Astrocyte (in vitro differentiated cells and primary cell): ENCODE measurements around the gene DPP8. TPM values are rescaled to one million over a fixed set of nuclear protein-coding genes. Genes with fewer than 3 reads are reported as not detected.

Experiments used
- DNase-seq: peaks from one replicate; pipeline ENCODE4 v3.0.0-alpha.2; 2010; ENCODE audit warnings: low read depth
- FAIRE-seq: peaks from 2 replicates; lab custom pipeline; 2011; peaks lifted over from hg19 to GRCh38; lab: Jason Lieb, UNC
- H2AFZ ChIP-seq: 2 replicates; pipeline ENCODE4 v1.6.0; 2012; ENCODE audit warnings: low read depth, low read length, inconsistent platforms
- H3K27ac ChIP-seq: 2 replicates; pipeline ENCODE4 v1.5.1; 2011; ENCODE audit warnings: low read depth, low read length, inconsistent platforms
- H3K27me3 ChIP-seq: 2 replicates; pipeline ENCODE4 v1.6.0; 2011; ENCODE audit warnings: low read length, inconsistent platforms; ENCODE audit not compliant: insufficient read depth
- H3K36me3 ChIP-seq: 2 replicates; pipeline ENCODE4 v1.5.1; 2011; ENCODE audit warnings: low read length, inconsistent platforms; ENCODE audit not compliant: insufficient read depth
- H3K4me1 ChIP-seq: 2 replicates; pipeline ENCODE4 v1.5.1; 2011; ENCODE audit warnings: low read length, inconsistent platforms; ENCODE audit not compliant: insufficient read depth
- H3K4me2 ChIP-seq: 2 replicates; pipeline ENCODE4 v1.6.0; 2012; ENCODE audit warnings: low read length, inconsistent platforms
- H3K4me3 ChIP-seq: 2 replicates; pipeline ENCODE4 v1.5.1; 2011; ENCODE audit warnings: low read depth, mild to moderate bottlenecking, low read length, inconsistent platforms; ENCODE audit not compliant: insufficient read depth
- H3K79me2 ChIP-seq: 2 replicates; pipeline ENCODE4 v1.6.0; 2012; ENCODE audit warnings: mild to moderate bottlenecking, low read length, inconsistent platforms; ENCODE audit not compliant: insufficient read depth
- H3K9ac ChIP-seq: 2 replicates; pipeline ENCODE4 v1.6.0; 2012; ENCODE audit warnings: mild to moderate bottlenecking, low read length, inconsistent platforms
- H3K9me3 ChIP-seq: 2 replicates; pipeline ENCODE4 v1.5.1; 2012; ENCODE audit warnings: low read depth, mild to moderate bottlenecking, low read length, inconsistent platforms; ENCODE audit not compliant: insufficient read depth
- H4K20me1 ChIP-seq: 2 replicates; pipeline ENCODE4 v1.6.0; 2012; ENCODE audit warnings: low read length, inconsistent platforms; ENCODE audit not compliant: insufficient read depth
- H3K27ac Mint-ChIP-seq: one replicate; pipeline ENCODE4 v1.8.0; 2021; ENCODE audit warnings: mild to moderate bottlenecking, mixed read lengths; ENCODE audit not compliant: unreplicated experiment
- H3K27me3 Mint-ChIP-seq: one replicate; pipeline ENCODE4 v1.8.0; 2021; ENCODE audit warnings: low read depth, mixed read lengths; ENCODE audit not compliant: unreplicated experiment
- H3K36me3 Mint-ChIP-seq: one replicate; pipeline ENCODE4 v1.8.0; 2021; ENCODE audit warnings: low read depth, mixed read lengths; ENCODE audit not compliant: unreplicated experiment
- H3K4me1 Mint-ChIP-seq: one replicate; pipeline ENCODE4 v1.8.0; 2021; ENCODE audit warnings: low read depth, mixed read lengths; ENCODE audit not compliant: unreplicated experiment
- H3K4me3 Mint-ChIP-seq: one replicate; pipeline ENCODE4 v1.8.0; 2021; ENCODE audit warnings: mild to moderate bottlenecking, moderate library complexity, mixed read lengths; ENCODE audit not compliant: unreplicated experiment
- H3K9me3 Mint-ChIP-seq: one replicate; pipeline ENCODE4 v1.8.0; 2021; ENCODE audit warnings: mild to moderate bottlenecking, mixed read lengths; ENCODE audit not compliant: unreplicated experiment
- EZH2 ChIP-seq: IDR thresholded peaks from 2 replicates; pipeline ENCODE4 v1.6.1; 2012; ENCODE audit warnings: mild to moderate bottlenecking, low read length, inconsistent platforms; ENCODE audit not compliant: insufficient read depth
- total RNA-seq: library from RNA; stranded (reverse); gene quantifications from 2 replicates; pipeline ENCODE4 v1.2.1, GENCODE V29; 2021
- TF ChIP-seq, protein P1 (sequence below): IDR thresholded peaks from 2 replicates; pipeline ENCODE4 v1.5.1; 2011; ENCODE audit warnings: low read depth, mild to moderate bottlenecking, inconsistent platforms, low read length, moderate library complexity; ENCODE audit not compliant: insufficient read depth

The DPP8 gene
- total RNA-seq, 1 donor from 2014 or later, result 29.5 TPM

DNA sequence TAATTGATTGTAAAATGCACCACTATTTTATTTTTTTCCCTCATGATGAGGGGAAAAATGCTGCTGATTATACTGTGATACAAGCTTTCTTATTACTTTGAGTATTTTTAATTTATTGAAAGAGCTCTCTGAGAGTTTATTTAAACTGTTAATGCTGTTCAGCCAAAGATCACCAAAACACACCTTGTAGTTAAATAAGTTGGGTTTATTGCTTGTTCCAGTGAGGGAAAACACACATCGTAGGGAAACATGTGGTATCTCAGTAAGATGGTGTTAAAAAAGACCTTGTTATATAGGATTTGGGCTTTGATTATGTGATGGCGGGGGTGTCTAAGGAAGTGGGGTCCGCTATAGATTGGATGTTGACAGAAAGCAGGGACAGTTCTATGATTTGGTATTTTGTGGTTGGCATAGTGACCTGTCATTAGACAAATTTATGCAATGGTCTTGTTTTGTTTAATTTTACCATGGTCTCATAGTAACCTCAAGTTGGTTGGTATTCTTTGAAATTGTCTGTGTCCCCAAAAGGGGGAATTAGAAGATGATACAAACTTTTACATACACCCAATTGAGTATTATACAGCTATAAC is 23.8 kb upstream of the DPP8 start:
- Histone ChIP-seq H3K27ac (no peak overlapping the region), H3K4me2 (no peak overlapping the region), H3K9ac (no peak overlapping the region), H3K4me3 (no peak overlapping the region), H3K9me3 (no peaks in the 10 kb centered on the region), H3K27me3 (no peaks in the 10 kb centered on the region), H4K20me1 (peaks cover 59% of the 10 kb centered on the region), H2AFZ (no peak overlapping the region), H3K79me2 (peaks cover 87% of the 10 kb centered on the region), H3K36me3 (no peaks in the 10 kb centered on the region), H3K4me1 (no peaks in the 10 kb centered on the region)
- TF ChIP-seq, protein P1, sequence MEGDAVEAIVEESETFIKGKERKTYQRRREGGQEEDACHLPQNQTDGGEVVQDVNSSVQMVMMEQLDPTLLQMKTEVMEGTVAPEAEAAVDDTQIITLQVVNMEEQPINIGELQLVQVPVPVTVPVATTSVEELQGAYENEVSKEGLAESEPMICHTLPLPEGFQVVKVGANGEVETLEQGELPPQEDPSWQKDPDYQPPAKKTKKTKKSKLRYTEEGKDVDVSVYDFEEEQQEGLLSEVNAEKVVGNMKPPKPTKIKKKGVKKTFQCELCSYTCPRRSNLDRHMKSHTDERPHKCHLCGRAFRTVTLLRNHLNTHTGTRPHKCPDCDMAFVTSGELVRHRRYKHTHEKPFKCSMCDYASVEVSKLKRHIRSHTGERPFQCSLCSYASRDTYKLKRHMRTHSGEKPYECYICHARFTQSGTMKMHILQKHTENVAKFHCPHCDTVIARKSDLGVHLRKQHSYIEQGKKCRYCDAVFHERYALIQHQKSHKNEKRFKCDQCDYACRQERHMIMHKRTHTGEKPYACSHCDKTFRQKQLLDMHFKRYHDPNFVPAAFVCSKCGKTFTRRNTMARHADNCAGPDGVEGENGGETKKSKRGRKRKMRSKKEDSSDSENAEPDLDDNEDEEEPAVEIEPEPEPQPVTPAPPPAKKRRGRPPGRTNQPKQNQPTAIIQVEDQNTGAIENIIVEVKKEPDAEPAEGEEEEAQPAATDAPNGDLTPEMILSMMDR, result no peak
- TF ChIP-seq EZH2, result no peak
- Mint-ChIP-seq H3K9me3 (no peaks in the 10 kb centered on the region), H3K27me3 (no peaks in the 10 kb centered on the region), H3K36me3 (peaks cover 6% of the 10 kb centered on the region), H3K4me3 (no peak overlapping the region), H3K27ac (no peak overlapping the region), H3K4me1 (no peaks in the 10 kb centered on the region)
- DNase-seq (no peak), FAIRE-seq (no peak)

DNA sequence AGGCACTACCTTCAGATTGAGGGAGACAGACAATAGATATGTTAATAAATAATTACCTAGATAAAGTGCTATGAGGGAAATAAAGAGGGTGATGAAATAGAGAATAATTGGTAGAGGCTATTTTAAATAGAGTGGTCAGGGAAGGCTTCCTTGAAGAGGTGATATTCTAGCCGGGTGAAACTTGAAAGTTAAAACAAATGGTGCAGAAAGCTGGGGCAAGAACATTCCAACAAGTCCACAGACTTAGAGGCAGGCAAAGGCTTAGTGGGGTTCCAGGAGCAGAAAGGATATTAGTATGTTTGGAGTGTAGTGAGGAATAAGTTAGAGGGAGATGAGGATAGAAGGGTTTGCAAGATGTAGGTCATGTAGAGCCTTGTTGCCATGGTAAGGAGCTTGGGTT is 22.8 kb upstream of the DPP8 start:
- no peak for FAIRE-seq
- Histone ChIP-seq H3K4me1 (no peaks in the 10 kb centered on the region), H3K4me3 (no peak overlapping the region), H3K9ac (no peak overlapping the region), H3K36me3 (peaks cover 2% of the 10 kb centered on the region), H2AFZ (no peak overlapping the region), H4K20me1 (peaks cover 62% of the 10 kb centered on the region), H3K4me2 (no peak overlapping the region), H3K9me3 (no peaks in the 10 kb centered on the region), H3K79me2 (peaks cover 90% of the 10 kb centered on the region), H3K27ac (no peak overlapping the region), H3K27me3 (no peaks in the 10 kb centered on the region)
- Mint-ChIP-seq H3K4me1 (peaks cover 4% of the 10 kb centered on the region), H3K27ac (no peak overlapping the region), H3K4me3 (no peak overlapping the region), H3K27me3 (no peaks in the 10 kb centered on the region), H3K36me3 (peaks cover 6% of the 10 kb centered on the region), H3K9me3 (no peaks in the 10 kb centered on the region)
- TF ChIP-seq, protein P1, result no peak
- TF ChIP-seq EZH2, result no peak
- no peak for DNase-seq

DNA sequence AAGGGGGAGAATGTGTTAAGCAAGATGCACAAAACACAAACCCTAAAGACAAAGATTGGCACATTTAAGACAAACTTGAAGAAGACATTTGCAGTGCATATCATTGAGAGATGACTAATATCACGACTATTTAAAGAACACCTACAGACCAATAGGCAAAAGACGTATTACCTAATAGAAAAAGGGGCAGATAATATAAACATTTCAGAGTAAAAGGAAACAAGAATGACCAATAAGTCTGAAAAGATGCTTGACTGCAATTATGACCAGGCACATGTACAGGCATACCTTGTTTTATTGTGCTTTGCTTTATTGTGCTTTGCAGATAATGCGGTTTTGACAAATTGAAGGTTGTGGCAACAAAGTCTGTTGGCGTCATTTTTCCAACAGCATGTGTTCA is 17.7 kb upstream of the DPP8 start:
- no peaks in the 10 kb centered on the region for H3K27me3 Mint-ChIP-seq
- peaks cover 70% of the 10 kb centered on the region for H4K20me1 ChIP-seq
- DNase-seq (peak; percentile 39), FAIRE-seq (no peak)
- H3K4me1 Mint-ChIP-seq, result peaks cover 33% of the 10 kb centered on the region
- H3K27ac Mint-ChIP-seq, result no peak overlapping the region
- no peak overlapping the region for H3K9ac ChIP-seq
- no peaks in the 10 kb centered on the region for H3K9me3 ChIP-seq
- peaks cover 4% of the 10 kb centered on the region for H3K36me3 Mint-ChIP-seq
- no peaks in the 10 kb centered on the region for H3K9me3 Mint-ChIP-seq
- no peak for TF ChIP-seq EZH2
- TF ChIP-seq, protein P1, result no peak
- no peak overlapping the region for H3K4me3 Mint-ChIP-seq
- peaks cover 10% of the 10 kb centered on the region for H3K4me1 ChIP-seq
- H3K4me2 ChIP-seq, result peak overlapping the region; percentile 1
- H3K79me2 ChIP-seq, result peaks cover 94% of the 10 kb centered on the region
- no peak overlapping the region for H3K4me3 ChIP-seq
- H2AFZ ChIP-seq, result no peak overlapping the region
- no peaks in the 10 kb centered on the region for H3K27me3 ChIP-seq
- H3K27ac ChIP-seq, result no peak overlapping the region
- H3K36me3 ChIP-seq, result peaks cover 3% of the 10 kb centered on the region
